Stimulated activated CD8-positive, alpha-beta memory T cell treated with anti-CD3 and anti-CD28 coated beads, Interleukin-15, amount 100 ng/mL, for 1 hour (primary cell): ENCODE data around the gene TESK2.
"Not testable (repeated sequence)": the region's sequence is repeated elsewhere in the genome, so short reads cannot be mapped to it uniquely, and the experiment has no call there.

Experiments used
- DNase-seq: peaks from one replicate; pipeline ENCODE4 v3.0.0-alpha.2; 2020; ENCODE audit warnings: low read depth

The TESK2 gene

GRCh38 chr1:45411510-45411899 is 79.5 kb downstream of the TESK2 start:
- DNase-seq, result no peak

- no peak for DNase-seq
Observed at GRCh38 chr1:45410850-45411509, 80.0 kb downstream of the TESK2 start.

GRCh38 chr1:45409276-45409675 is 81.7 kb downstream of the TESK2 start:
- no peak for DNase-seq

- no peak for DNase-seq
Observed at GRCh38 chr1:45407629-45408287, 83.2 kb downstream of the TESK2 start.

- no peak for DNase-seq
Observed at GRCh38 chr1:45405636-45406035, 85.3 kb downstream of the TESK2 start.

- DNase-seq, result no peak
Observed at GRCh38 chr1:45403718-45404117, 87.2 kb downstream of the TESK2 start.

GRCh38 chr1:45403298-45403697 is 87.7 kb downstream of the TESK2 start:
- DNase-seq, result no peak

GRCh38 chr1:45401524-45401923 is 89.4 kb downstream of the TESK2 start:
- DNase-seq, result no peak

GRCh38 chr1:45400049-45400448 is 90.9 kb downstream of the TESK2 start:
- DNase-seq, result no peak

GRCh38 chr1:45397285-45397684 is 93.7 kb downstream of the TESK2 start:
- no peak for DNase-seq

GRCh38 chr1:45395582-45395981 is 95.4 kb downstream of the TESK2 start:
- no peak for DNase-seq

GRCh38 chr1:45395051-45395450 is 95.9 kb downstream of the TESK2 start:
- DNase-seq, result no peak

- no peak for DNase-seq
Observed at GRCh38 chr1:45394342-45394741, 96.6 kb downstream of the TESK2 start.

- no peak for DNase-seq
Observed at GRCh38 chr1:45393718-45394302, 97.2 kb downstream of the TESK2 start.

GRCh38 chr1:45386219-45386618 is 104.7 kb downstream of the TESK2 start:
- DNase-seq, result no peak

GRCh38 chr1:45385302-45385701 is 105.7 kb downstream of the TESK2 start:
- no peak for DNase-seq

- DNase-seq, result not testable (repeated sequence)
Observed at GRCh38 chr1:45384213-45384612, 106.8 kb downstream of the TESK2 start.

GRCh38 chr1:45383191-45383590 is 107.8 kb downstream of the TESK2 start:
- DNase-seq, result no peak

- no peak for DNase-seq
Observed at GRCh38 chr1:45381243-45381642, 109.7 kb downstream of the TESK2 start.

GRCh38 chr1:45380730-45381129 is 110.2 kb downstream of the TESK2 start:
- DNase-seq, result no peak

- DNase-seq, result no peak
Observed at GRCh38 chr1:45380125-45380524, 110.8 kb downstream of the TESK2 start.

- no peak for DNase-seq
Observed at GRCh38 chr1:45379524-45379923, 111.4 kb downstream of the TESK2 start.

- no peak for DNase-seq
Observed at GRCh38 chr1:45378184-45378583, 112.8 kb downstream of the TESK2 start.
